WTC11 (cell line): ENCODE data around the gene FAM110A. TPM values are rescaled to one million over a fixed set of nuclear protein-coding genes. Genes with fewer than 3 reads are reported as not detected.

Experiments used
- ATAC-seq: fragments of 200-7000 bp; cut with Tn5 transposase; 2 replicates; pipeline ENCODE4 v1.10.0; 2021; ENCODE audit warnings: mild to moderate bottlenecking, moderate library complexity
- CTCF ChIA-PET: fragments of 300-600 bp; sonication (Branson Sonifier 250); formaldehyde crosslinking; loops from one replicate; lab custom pipeline; 2021; ENCODE audit warnings: antibody characterized with exemption; lab: Charles Lee
- POLR2A ChIA-PET: fragments of 350-600 bp; sonication (Branson Sonifier 250); formaldehyde crosslinking; loops from one replicate; lab custom pipeline; 2021; ENCODE audit warnings: antibody characterized with exemption; lab: Charles Lee
- DNase-seq: peaks from one replicate; pipeline ENCODE4 v3.0.0; 2021; ENCODE audit warnings: low spot score
- H3K27ac Mint-ChIP-seq: 2 replicates; pipeline ENCODE4 v1.8.0; 2021; ENCODE audit warnings: mixed read lengths
- H3K27me3 Mint-ChIP-seq: 2 replicates; pipeline ENCODE4 v1.8.0; 2021; ENCODE audit warnings: low read depth, mild to moderate bottlenecking, moderate library complexity, mixed read lengths
- H3K36me3 Mint-ChIP-seq: 2 replicates; pipeline ENCODE4 v1.8.0; 2021; ENCODE audit warnings: mixed read lengths
- H3K4me1 Mint-ChIP-seq: 2 replicates; pipeline ENCODE4 v1.8.0; 2022; ENCODE audit warnings: mixed read lengths
- H3K4me3 Mint-ChIP-seq: 2 replicates; pipeline ENCODE4 v1.8.0; 2021; ENCODE audit warnings: mild to moderate bottlenecking, moderate library complexity, mixed read lengths
- H3K9me3 Mint-ChIP-seq: 2 replicates; pipeline ENCODE4 v1.8.0; 2021; ENCODE audit warnings: mixed read lengths
- ARID4B ChIP-seq: sonication (generic); formaldehyde crosslinking; IDR thresholded peaks from 2 replicates; pipeline ENCODE4 v1.8.0; 2023; ENCODE audit warnings: missing genetic modification reagents, mild to moderate bottlenecking, borderline replicate concordance
- FOXJ3 ChIP-seq: sonication (generic); formaldehyde crosslinking; IDR thresholded peaks from 2 replicates; pipeline ENCODE4 v1.9.0; 2021; ENCODE audit warnings: missing genetic modification reagents, mild to moderate bottlenecking, borderline replicate concordance
- IRF1 ChIP-seq: sonication (generic); formaldehyde crosslinking; IDR thresholded peaks from 2 replicates; pipeline ENCODE4 v1.8.0; 2023; ENCODE audit warnings: missing genetic modification reagents
- JAZF1 ChIP-seq: fragments of 250-450 bp; sonication (Bioruptor Pico); IDR thresholded peaks from 2 replicates; pipeline ENCODE4 v1.9.0; 2021; ENCODE audit warnings: moderate library complexity, mild to moderate bottlenecking, inconsistent platforms
- JUN ChIP-seq: sonication (generic); formaldehyde crosslinking; IDR thresholded peaks from 2 replicates; pipeline ENCODE4 v1.8.0; 2023; ENCODE audit warnings: mild to moderate bottlenecking, missing genetic modification reagents
- NFATC4 ChIP-seq: fragments of 250-450 bp; sonication (Bioruptor Pico); IDR thresholded peaks from 2 replicates; pipeline ENCODE4 v1.9.0; 2021; ENCODE audit warnings: mild to moderate bottlenecking
- NR3C1 ChIP-seq: sonication (generic); formaldehyde crosslinking; conservative IDR thresholded peaks from 2 replicates; pipeline ENCODE4 v1.8.1; 2023; ENCODE audit warnings: low read depth, mild to moderate bottlenecking, missing genetic modification reagents
- PREB ChIP-seq: sonication (generic); formaldehyde crosslinking; IDR thresholded peaks from 2 replicates; pipeline ENCODE4 v1.8.1; 2022; ENCODE audit warnings: mild to moderate bottlenecking, missing genetic modification reagents, moderate library complexity, borderline replicate concordance
- PRRX2 ChIP-seq: fragments of 250-450 bp; sonication (Bioruptor Pico); IDR thresholded peaks from 2 replicates; pipeline ENCODE4 v1.8.0; 2021; ENCODE audit warnings: mild to moderate bottlenecking
- SP1 ChIP-seq: sonication (generic); formaldehyde crosslinking; conservative IDR thresholded peaks from 2 replicates; pipeline ENCODE4 v1.8.1; 2022; ENCODE audit warnings: missing genetic modification reagents
- STAT6 ChIP-seq: sonication (generic); formaldehyde crosslinking; conservative IDR thresholded peaks from 2 replicates; pipeline ENCODE4 v1.8.1; 2023; ENCODE audit warnings: mild to moderate bottlenecking, low read depth, missing genetic modification reagents, moderate library complexity
- TP53 ChIP-seq: sonication (generic); formaldehyde crosslinking; IDR thresholded peaks from 2 replicates; pipeline ENCODE4 v1.8.1; 2023; ENCODE audit warnings: mild to moderate bottlenecking, missing genetic modification reagents
- ZNF121 ChIP-seq: sonication (generic); formaldehyde crosslinking; IDR thresholded peaks from 2 replicates; pipeline ENCODE4 v1.8.0; 2023; ENCODE audit warnings: missing genetic modification reagents
- ZNF232 ChIP-seq: sonication (generic); formaldehyde crosslinking; IDR thresholded peaks from 2 replicates; pipeline ENCODE4 v1.8.0; 2022; ENCODE audit warnings: mild to moderate bottlenecking, missing genetic modification reagents
- ZNF317 ChIP-seq: sonication (generic); formaldehyde crosslinking; IDR thresholded peaks from 2 replicates; pipeline ENCODE4 v1.8.1; 2023; ENCODE audit warnings: low read depth, mild to moderate bottlenecking, moderate library complexity, missing genetic modification reagents, borderline replicate concordance
- ZNF425 ChIP-seq: fragments of 250-450 bp; sonication (Bioruptor Pico); conservative IDR thresholded peaks from 2 replicates; pipeline ENCODE4 v1.9.0; 2021; ENCODE audit warnings: mild to moderate bottlenecking
- total RNA-seq: library from RNA; stranded (reverse); gene quantifications from 3 replicates; pipeline ENCODE4 v1.2.3, GENCODE V29; 2021
- TF ChIP-seq, protein P1 (sequence below): fragments of 250-450 bp; sonication (Bioruptor Pico); IDR thresholded peaks from 2 replicates; pipeline ENCODE4 v1.9.0; 2021; ENCODE audit warnings: mild to moderate bottlenecking, borderline replicate concordance

FAM110A gene
- total RNA-seq, 1 experiment from 2014 or later: 18.8 TPM

- no peak for TF ChIP-seq PREB (CRISPR knock-in tag)
- TF ChIP-seq, protein P1, sequence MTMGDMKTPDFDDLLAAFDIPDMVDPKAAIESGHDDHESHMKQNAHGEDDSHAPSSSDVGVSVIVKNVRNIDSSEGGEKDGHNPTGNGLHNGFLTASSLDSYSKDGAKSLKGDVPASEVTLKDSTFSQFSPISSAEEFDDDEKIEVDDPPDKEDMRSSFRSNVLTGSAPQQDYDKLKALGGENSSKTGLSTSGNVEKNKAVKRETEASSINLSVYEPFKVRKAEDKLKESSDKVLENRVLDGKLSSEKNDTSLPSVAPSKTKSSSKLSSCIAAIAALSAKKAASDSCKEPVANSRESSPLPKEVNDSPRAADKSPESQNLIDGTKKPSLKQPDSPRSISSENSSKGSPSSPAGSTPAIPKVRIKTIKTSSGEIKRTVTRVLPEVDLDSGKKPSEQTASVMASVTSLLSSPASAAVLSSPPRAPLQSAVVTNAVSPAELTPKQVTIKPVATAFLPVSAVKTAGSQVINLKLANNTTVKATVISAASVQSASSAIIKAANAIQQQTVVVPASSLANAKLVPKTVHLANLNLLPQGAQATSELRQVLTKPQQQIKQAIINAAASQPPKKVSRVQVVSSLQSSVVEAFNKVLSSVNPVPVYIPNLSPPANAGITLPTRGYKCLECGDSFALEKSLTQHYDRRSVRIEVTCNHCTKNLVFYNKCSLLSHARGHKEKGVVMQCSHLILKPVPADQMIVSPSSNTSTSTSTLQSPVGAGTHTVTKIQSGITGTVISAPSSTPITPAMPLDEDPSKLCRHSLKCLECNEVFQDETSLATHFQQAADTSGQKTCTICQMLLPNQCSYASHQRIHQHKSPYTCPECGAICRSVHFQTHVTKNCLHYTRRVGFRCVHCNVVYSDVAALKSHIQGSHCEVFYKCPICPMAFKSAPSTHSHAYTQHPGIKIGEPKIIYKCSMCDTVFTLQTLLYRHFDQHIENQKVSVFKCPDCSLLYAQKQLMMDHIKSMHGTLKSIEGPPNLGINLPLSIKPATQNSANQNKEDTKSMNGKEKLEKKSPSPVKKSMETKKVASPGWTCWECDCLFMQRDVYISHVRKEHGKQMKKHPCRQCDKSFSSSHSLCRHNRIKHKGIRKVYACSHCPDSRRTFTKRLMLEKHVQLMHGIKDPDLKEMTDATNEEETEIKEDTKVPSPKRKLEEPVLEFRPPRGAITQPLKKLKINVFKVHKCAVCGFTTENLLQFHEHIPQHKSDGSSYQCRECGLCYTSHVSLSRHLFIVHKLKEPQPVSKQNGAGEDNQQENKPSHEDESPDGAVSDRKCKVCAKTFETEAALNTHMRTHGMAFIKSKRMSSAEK (CRISPR knock-in tag): no peak
- TF ChIP-seq STAT6 (CRISPR knock-in tag): no peak
- TF ChIP-seq ZNF425 (CRISPR knock-in tag): no peak
- TF ChIP-seq PRRX2 (CRISPR knock-in tag): no peak
- TF ChIP-seq JAZF1: no peak
These were observed 36.1 kb downstream of the FAM110A start (continued) for GRCh38 chr20:869606-870005.

DNA sequence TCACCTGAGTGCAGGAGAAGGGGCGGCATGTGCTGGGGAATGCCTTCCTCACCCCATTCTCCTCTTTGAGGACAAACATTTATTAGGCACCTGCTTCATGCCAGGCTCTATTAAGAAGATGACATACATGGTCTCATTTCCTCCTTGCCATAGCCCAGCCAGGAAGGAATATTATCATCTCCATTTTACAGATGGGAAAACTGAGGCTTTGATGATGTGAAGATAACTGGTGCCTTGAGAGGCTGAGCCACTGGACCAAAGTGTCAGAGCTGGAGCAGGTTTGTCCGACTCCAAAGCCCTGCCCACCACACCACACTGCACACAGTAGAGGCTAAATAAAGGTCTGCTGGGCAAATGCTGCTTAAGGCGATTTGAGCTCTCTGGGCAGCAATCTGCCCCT is 37.2 kb downstream of the FAM110A start:
- no peaks in the 10 kb centered on the region for H3K27me3 Mint-ChIP-seq
- H3K4me3 Mint-ChIP-seq: no peak overlapping the region
- no peaks in the 10 kb centered on the region for H3K9me3 Mint-ChIP-seq
- CTCF ChIA-PET: interaction anchor here (1.0 to 1.5 kb wide), 2 partner anchors 37 to 87 kb away, joined by 3 read pairs; partner anchors contain the start of gene FAM110A
- DNase-seq (no peak), ATAC-seq (no peak)
- no peak overlapping the region for H3K27ac Mint-ChIP-seq
- peaks cover 10% of the 10 kb centered on the region for H3K4me1 Mint-ChIP-seq
- POLR2A ChIA-PET: no interaction called here
- H3K36me3 Mint-ChIP-seq: no peaks in the 10 kb centered on the region
- no peak for TF ChIP-seq FOXJ3 (CRISPR knock-in tag)
- TF ChIP-seq ZNF232 (CRISPR knock-in tag): no peak

GRCh38 chr20:871436-871835 is 37.9 kb downstream of the FAM110A start:
- DNase-seq: no peak
- ATAC-seq: no peak
- Mint-ChIP-seq H3K27ac (no peak overlapping the region), H3K4me1 (peaks cover 10% of the 10 kb centered on the region), H3K27me3 (no peaks in the 10 kb centered on the region), H3K4me3 (no peak overlapping the region), H3K36me3 (no peaks in the 10 kb centered on the region), H3K9me3 (no peaks in the 10 kb centered on the region)
- POLR2A ChIA-PET: interaction anchor here (0.6 kb wide), 1 partner anchor 301 kb away, joined by 4 read pairs; no protein-coding TSS in a partner anchor
- CTCF ChIA-PET: interaction anchor here (0.7 to 2.5 kb wide), 5 partner anchors 38 to 189 kb away, joined by 3 to 12 read pairs (median 3); partner anchors contain the start of gene FAM110A
- TF ChIP-seq TP53 (no peak), IRF1 (CRISPR knock-in tag) (no peak), ARID4B (CRISPR knock-in tag) (no peak), JUN (no peak), ZNF121 (CRISPR knock-in tag) (no peak), NR3C1 (CRISPR knock-in tag) (no peak), NFATC4 (no peak), ZNF317 (no peak), SP1 (no peak)
